ENCODE measurements around the gene PRLH.

PRLH gene

DNA sequence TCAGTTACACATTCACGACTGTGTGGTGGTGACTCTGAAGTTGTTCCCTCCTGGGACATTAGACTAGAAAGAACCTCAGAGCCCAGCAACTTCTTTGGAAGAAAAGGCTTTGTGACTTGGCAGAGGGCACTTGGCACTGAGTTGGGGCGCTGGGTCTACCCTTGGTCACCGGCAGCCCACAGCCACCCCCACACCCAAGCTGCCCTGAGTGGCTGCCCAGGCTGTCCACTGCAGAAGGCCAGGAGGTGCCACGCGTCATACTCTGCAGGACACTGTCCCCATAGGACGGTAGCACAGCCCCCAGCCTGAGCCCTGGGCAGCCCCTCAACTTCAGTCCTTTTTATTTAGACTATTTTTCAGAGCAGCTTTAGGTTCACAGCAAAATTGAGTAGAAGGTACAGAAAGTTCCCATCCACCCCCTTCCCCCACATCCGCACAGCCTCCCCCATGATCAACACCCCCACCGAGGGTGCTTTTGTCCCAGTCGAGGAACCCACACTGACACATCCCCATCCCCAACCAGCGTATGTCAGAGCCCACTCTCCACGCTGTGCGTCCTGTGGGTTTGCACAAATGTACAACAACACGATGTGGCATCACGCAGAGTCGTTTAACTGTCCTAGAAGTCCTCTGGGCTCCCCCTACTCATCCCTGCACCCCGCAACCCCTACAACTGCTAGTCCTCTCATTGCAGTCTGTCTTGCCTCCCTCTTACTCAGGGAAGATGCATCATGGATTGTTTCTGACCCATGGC lies 1.1 kb downstream of the PRLH start:
- DNase-seq: no peak

GRCh38 chr2:237568121-237568660 lies 1.8 kb downstream of the PRLH start:
- DNase-seq: no peak

- DNase-seq: no peak
These were observed 2.7 kb downstream of the PRLH start for GRCh38 chr2:237569041-237569440.

GRCh38 chr2:237569896-237570295 lies 3.5 kb downstream of the PRLH start:
- no peak for DNase-seq

DNA sequence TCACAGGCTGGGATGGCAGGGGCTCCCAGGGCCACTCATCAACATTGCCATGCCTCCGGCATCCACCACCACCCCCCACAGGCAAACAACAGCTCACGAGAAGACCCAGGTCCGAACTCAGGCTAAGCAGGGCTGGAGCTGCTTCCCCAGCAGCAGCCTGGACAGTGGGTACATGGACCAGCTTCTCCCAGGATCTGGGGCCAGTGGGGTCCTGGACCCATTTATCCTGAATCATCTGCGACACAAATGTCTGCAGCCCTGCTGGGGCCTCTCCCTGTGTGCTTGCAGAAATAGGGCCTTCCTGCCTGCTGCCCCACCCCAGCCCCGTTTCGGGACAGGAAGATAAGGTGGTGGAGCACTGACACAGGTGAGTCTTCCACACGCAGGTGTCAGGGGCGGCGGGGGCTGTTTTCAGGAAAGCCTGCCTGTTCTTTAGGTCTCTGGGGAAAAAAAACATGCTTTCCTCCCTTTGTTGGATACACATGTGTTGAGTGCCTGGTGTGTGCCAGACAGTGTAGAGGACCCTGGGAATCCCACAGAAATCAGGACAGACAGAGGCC lies 4.5 kb downstream of the PRLH start:
- DNase-seq: no peak

DNA sequence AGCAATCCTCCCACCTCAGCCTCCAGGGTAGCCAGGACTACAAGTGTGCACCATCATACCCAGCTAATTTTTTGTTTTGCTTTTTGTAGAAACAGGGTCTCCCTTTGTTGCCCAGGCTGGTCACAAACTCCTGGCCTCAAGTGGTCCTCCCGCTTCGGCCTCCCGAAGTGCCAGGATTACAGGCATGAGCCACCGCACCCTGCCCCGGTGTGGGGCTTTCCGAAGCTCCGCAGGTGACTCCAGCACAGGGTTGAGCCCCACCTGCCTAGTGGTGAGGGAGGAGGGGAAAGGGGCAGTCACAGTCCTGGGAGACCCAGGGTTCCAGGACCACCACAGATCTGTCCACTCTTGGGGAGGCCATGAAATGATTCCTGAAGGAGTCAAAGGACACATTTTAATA lies 5.2 kb downstream of the PRLH start:
- no peak for DNase-seq

GRCh38 chr2:237572021-237572741 lies 5.8 kb downstream of the PRLH start:
- peak; percentile 95 for DNase-seq

DNA sequence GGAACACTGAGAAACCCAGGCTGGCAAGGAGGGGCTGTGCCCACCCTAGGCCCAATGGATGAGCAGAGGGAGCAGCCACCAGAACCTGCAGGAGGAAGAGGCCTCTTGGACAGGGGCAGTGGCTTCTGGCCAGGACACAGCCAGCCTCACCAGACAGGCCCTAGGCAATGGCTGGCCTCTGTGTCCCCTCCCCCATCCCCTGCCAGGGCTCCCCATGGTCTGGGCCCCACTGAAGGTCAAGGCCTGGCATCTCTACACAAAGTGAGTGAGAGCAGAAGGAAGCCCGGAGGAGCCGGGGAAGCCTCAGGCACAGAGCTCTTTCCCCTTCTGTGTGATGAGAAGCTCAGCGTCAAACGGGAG lies 6.3 kb downstream of the PRLH start:
- no peak for DNase-seq

GRCh38 chr2:237573721-237574415 lies 7.5 kb downstream of the PRLH start:
- DNase-seq: no peak

- DNase-seq: no peak
These were observed 8.1 kb downstream of the PRLH start for GRCh38 chr2:237574467-237574866.

GRCh38 chr2:237574894-237575868 lies 8.8 kb downstream of the PRLH start:
- no peak for DNase-seq

- no peak for DNase-seq
These were observed 9.8 kb downstream of the PRLH start for GRCh38 chr2:237575869-237576862.

GRCh38 chr2:237576974-237577373 lies 10.6 kb downstream of the PRLH start:
- DNase-seq: no peak

DNA sequence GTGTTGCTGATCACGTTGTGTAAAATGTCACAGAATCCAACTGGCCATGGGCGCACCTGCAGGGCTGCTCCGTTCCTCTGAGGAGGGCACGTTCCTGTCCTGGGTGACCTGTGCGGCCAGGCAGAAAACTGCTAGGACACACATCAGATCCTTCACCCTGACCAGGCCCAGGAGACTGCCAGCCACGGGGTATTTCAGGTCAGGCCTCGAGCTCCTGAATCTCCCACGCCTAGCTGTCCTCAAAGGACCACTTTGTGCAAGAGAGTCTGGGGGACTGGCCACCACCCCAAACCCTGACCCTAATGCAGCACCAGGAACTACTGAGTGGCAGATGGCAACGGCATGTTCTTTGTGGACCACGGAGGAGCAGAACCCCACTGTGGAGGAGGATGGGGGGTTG lies 11.1 kb downstream of the PRLH start:
- DNase-seq: no peak

- DNase-seq: no peak
These were observed 11.8 kb downstream of the PRLH start for GRCh38 chr2:237577956-237578870.

- DNase-seq: no peak
These were observed 15.0 kb downstream of the PRLH start for GRCh38 chr2:237581326-237581725.

DNA sequence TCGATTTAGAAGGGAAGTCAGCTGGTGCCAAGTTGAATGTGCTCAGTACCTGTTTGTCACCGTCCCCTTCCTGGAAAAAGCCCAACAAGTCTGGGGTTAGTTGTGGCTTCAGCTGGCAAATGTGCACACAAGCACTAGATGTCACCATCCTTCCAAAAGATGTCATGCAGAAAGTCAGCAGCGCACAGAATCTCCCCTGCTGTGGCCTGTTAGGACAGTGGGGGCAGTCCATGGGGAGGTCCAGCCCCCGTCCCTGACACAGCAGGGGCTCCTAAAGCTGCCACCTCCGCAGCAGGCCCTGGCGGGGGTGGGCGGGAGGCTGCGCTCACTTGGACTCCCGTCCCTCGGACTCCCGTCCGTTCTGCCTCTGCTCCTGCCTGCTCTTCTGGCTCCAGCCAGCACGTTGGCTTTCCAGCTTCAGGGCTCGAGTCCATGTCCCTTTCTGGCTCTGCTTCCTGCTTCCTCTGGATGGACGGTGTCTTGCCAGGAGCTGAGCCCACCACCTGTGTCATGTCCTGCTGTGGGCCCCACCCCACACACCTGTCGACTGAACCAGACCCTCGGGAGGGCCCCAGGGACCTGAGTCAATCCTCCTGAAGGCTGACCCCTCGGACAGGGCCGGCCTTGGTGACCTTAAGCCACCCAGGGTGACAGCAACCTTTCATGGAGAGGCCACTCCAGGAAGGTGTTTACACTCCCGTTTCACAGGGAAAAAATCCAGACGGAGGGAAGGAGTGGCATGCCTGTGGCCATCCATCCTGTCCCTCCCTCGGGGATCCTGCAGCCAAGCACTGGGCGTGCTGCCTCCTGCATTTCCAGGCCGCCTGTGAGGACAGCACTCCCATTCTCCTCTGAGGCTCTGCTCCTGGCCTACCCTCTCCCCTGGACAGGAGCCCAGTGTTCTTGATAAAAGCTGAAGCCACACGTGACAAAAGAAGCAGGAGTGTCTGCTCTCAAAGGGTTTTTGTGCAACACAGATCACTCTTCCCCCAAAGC lies 15.7 kb downstream of the PRLH start:
- DNase-seq: peak; percentile 43

Data from suppressor macrophage treated with lipopolysaccharide for 4 hours (primary cell).